NCI-H1048 (cell line): ENCODE results near the gene ARMC2.
"Not testable (repeated sequence)": the region's sequence is repeated elsewhere in the genome, so short reads cannot be mapped to it uniquely, and the experiment has no call there.

ENCODE experiments used
- DNase-seq: peaks from one replicate; lab custom pipeline; 2025; lab: John Stamatoyannopoulos, UW

ARMC2 gene

GRCh38 chr6:108916026-108916686 lies 67.9 kb downstream of the ARMC2 start:
- DNase-seq, result no peak

GRCh38 chr6:108920751-108921150 lies 72.5 kb downstream of the ARMC2 start:
- DNase-seq, result no peak

DNA sequence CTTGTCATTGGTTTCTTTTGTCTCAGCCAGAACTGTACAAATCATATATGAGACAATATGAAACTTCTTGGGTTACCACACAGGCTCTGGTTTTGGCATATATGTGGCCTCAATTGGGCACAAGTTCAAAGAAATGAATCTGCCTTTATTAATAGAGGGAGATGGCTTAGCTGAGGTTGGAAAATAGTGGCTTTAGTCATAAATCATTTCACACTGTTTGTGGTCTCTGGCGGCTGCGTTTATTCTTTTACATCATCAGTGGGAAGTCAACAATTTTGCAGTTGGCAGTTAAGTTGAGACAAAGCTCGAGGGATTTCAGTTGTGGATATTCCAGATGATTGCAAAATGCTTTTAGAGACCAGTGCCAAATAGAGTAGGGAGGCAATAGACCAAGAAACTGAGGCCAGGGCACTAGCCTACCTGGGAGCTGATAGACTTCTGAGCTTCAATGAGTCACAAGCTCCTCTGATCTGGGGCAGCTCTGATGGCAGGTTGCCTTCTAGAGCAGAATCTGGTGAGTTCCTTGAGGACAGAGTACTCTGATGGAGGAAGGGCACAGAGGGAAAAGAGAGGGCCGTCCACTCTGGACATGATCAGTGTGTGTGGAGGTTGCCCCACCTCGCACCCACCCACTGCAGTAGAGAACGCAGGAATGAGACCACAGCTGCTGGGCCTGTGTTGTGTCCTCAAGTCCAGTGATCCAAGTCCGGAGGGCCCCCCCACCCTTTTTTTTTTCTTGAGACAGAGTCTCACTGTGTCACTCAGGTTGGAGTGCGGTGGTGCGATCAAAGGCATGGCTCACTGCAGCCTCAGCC lies 73.5 kb downstream of the ARMC2 start:
- no peak for DNase-seq

DNA sequence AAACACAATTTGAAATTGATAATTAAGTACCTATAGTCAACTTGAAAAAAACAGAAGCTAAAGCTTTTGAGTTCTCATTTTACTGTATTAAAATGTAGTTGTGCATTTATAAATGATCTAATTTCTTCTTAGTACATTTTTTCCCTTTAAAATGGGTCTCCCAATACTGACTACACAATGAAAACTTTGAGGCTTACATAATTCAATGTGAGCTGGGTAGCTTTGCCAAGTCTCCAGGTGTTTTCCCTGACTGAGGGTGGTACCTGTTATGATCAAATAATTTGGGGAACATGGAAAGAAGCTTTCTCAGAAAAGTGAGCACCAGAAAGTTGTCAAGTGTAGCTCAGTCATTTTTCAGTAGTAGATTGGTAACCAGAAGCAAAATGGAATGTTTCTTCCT lies 74.3 kb downstream of the ARMC2 start:
- no peak for DNase-seq

GRCh38 chr6:108927927-108928326 lies 79.7 kb downstream of the ARMC2 start:
- DNase-seq, result no peak

DNA sequence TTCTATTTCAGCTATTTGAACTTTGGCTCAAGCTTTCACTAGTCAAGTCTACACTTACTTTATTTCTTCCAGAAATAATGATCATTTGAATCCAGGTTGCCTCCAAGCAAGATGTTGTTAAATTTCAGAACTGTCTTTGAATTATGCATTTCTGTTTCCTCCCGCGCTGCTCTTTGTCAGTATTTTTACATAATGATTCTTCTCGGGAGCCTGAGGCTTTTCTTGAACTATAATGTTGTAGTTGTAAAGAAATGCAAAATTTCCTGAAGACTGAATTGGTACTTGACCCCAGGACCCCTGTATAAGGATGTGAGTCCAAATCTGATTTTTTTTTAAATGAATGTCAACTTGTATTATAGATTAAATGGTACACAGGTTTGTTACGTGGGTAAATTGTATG lies 80.4 kb downstream of the ARMC2 start:
- no peak for DNase-seq

GRCh38 chr6:108931090-108931489 lies 82.9 kb downstream of the ARMC2 start:
- not testable (repeated sequence) for DNase-seq

DNA sequence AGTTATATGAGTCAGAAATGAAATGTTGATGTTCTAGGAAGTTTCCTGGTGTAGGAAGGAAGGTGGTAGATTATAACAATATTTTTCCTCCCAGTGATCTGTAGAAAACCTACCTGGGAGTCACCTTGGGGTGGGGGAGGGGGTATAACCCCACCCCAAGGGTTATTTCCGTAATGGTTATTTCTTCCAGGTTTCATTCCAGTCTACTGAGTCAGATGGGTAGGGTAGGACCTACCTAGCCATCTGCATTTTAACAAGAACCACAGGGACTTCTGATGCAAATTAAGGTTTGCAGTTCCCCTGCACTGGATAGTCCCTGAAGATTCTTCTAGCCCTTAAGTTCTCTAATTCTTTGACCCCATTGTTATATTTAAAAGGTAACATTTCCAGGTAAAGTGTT lies 88.9 kb downstream of the ARMC2 start:
- DNase-seq, result no peak

DNA sequence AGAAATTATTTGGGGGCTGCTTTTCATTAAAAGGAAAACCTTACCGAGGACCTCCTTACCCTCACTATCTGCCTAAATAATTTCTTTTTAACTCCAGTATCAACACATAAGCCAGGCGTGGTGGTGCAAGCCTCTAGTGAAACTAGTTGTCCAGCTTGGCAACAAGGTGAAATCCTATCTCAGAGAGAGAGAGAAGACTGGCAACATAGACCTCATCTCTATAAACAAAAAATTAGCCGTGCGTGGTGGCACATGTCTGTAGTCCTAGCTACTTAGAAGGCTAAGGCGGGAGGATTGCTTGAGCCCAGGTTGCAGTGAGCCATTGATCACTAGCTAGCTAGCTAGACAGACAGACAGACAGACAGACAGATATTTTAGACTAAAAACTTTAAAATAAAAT lies 92.5 kb downstream of the ARMC2 start:
- no peak for DNase-seq

- no peak for DNase-seq
These were observed 93.1 kb downstream of the ARMC2 start for GRCh38 chr6:108941281-108941680.

GRCh38 chr6:108941859-108942258 lies 93.6 kb downstream of the ARMC2 start:
- DNase-seq, result no peak

DNA sequence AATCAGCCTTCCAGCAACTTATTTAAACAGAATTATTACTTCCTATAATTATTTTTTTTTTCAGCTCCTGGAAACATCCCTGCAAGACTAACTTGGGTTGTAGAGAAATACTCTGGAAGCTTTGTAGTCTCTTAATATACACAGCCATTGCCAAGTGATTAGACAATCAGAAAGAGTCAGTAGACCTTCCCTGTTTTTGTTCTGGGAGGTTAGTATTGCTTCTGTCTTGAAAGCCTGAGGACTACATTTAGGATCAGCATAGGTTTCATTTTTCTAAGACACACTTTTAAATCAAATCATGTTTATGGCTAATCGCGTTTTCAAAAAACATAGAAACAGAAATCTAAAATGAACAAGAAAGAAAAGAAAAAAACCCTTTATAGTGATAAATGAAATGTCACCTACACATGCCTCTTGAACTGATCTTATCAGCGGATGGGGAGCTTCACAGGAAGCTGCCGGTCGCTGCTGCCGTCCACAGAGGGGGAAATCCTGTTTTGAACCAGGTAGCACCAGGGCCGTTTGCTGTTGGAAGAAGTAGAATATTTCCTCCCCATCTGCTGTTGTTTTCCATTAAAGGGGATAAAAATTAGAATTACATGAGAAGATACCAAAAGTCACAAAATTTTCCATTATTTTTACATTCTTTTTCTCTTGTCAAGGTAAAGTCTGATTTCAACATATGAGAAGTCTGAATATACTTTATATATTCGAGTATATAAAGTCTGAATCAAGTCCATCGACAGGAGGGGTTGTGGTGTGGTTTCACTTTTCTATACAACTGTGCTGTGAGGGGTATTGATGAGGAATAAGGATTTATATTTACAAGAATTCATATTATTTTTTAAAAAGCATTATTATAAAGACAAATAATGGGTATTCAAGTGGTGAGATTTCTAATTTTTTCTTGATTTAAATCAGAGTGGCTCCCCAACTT lies 94.6 kb downstream of the ARMC2 start:
- DNase-seq, result no peak

DNA sequence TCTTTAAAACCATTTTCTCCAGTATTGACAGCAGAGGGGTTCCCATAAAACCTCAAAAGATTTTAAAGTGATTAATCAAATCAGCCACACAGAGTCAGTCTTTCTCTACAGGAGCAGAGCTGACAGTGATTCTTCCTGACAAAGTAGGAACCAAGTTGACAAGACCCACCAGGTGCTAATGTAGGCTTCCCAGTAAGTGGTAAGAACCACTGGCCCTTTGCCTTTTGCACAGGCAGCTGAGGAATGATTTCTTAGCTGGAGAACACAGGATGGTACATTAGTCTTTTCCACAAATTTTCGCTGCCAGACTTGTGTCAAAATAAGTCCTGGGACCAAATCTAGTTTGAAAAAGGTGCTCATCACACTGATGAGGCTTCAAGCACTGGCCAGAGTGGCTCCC lies 95.8 kb downstream of the ARMC2 start:
- no peak for DNase-seq

- DNase-seq, result no peak
These were observed 96.8 kb downstream of the ARMC2 start for GRCh38 chr6:108944707-108945680.

DNA sequence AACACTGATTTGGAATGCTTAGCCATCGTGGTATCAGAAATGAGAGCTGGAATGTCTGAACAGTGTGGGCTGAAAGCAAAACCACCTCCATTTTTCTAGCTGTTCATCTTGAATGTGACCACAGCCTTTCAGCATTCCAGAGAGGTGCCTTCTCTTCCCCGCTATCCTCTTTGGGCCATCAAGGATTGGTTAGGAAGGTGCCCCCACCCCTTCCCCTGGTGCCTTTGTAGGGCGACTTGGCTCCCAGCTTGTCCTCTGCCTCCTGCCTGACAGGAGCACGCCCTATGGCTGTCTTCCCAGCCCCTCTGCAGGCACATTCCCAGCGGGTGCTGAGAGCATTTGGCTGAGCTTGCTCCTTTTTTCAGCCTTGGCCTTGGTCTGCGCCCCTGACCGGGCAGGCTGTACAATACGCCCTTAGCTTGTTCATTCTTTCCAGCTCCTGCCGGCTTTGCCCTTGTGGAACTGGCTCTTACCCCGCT lies 97.5 kb downstream of the ARMC2 start:
- no peak for DNase-seq

GRCh38 chr6:108946695-108947094 lies 98.5 kb downstream of the ARMC2 start:
- no peak for DNase-seq

DNA sequence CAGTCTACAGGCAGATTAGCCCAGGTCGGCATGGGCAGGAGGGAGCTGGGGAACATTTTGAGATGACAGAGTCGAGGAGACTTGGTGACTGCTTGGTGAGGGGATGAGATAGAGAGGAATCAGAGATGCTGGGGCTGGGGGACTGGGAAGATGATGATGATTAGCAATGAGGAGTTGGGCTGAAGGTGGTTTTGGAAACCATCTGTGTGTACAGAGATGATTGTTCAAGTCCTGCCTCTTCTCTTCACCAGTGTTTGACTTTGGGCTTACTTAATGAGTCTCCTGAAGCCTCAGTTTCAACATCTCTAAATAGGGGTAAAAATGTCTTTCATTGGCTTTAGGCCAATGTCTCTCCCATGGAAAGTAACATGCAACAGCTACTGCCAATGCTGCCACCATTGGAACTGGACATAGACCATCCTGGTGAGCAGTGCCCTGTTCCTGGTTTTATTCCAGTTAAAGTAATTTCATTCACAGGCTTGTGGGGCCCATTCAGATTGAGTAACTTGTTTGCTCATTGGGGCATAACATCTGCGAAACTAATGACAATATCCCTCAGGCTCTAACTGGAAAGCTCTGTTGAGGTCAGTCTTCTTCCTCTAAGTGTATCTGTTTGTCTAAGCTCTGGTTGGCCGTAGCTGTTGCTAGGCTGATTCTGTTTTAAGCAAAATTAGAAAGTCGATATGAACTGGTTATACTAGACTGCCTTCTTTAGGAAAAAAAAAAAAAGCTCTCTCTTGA lies 99.1 kb downstream of the ARMC2 start:
- DNase-seq, result no peak

- no peak for DNase-seq
These were observed 100.0 kb downstream of the ARMC2 start for GRCh38 chr6:108948181-108948661.

- DNase-seq, result no peak
These were observed 103.2 kb downstream of the ARMC2 start for GRCh38 chr6:108951351-108951953.
